CD4-positive, alpha-beta T cell treated with Interleukin-6 for 4 hours (primary cell): ENCODE results near the gene BCAT1.
"Not testable (repeated sequence)": the region's sequence is repeated elsewhere in the genome, so short reads cannot be mapped to it uniquely, and the experiment has no call there.

Experiments
- DNase-seq: peaks from one replicate; pipeline ENCODE4 v3.0.0-alpha.2; 2020; ENCODE audit warnings: mixed read lengths

The BCAT1 gene

DNA sequence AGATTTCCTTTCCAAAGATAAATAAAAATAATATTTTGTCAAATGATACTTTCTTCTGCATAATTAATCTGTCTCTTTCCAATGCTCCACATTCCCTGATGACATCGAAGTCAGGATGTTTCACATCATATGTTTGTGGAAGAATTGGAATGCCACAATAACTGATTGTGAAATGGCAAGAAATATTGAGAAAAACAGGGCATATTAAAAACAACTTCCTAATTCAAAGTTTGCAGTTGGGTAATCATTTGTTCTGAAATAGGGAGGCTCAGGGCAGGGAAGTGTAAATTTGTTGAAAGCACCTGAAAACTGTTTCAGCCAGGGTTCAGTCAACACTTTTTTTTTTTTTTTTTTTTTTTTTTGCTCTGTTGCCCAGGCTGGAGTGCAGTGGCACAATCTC, 50.7 kb downstream of the BCAT1 start:
- no peak for DNase-seq

DNA sequence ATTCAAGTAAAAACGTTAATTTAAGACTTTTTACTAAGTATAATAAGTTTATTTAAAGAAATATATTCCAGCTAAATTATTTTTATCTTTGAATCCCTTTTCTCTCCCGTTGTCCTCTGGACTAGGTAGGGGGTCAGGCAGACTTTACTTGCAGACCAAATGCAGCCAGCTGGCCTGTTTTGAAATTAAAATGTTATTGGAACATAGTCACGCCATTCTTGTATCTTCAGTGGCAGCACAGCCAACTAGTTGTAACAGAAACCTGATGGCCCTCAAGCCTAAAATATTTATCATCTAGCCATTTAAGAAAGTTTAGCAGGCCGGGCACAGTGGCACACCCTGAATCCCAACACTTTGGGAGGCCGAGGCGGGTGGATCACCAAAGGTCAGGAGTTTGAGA, 52.7 kb downstream of the BCAT1 start:
- no peak for DNase-seq

- no peak for DNase-seq
These were observed 53.3 kb downstream of the BCAT1 start for GRCh38 chr12:24895612-24896011.

- DNase-seq = no peak
These were observed 54.0 kb downstream of the BCAT1 start for GRCh38 chr12:24894879-24895278.

DNA sequence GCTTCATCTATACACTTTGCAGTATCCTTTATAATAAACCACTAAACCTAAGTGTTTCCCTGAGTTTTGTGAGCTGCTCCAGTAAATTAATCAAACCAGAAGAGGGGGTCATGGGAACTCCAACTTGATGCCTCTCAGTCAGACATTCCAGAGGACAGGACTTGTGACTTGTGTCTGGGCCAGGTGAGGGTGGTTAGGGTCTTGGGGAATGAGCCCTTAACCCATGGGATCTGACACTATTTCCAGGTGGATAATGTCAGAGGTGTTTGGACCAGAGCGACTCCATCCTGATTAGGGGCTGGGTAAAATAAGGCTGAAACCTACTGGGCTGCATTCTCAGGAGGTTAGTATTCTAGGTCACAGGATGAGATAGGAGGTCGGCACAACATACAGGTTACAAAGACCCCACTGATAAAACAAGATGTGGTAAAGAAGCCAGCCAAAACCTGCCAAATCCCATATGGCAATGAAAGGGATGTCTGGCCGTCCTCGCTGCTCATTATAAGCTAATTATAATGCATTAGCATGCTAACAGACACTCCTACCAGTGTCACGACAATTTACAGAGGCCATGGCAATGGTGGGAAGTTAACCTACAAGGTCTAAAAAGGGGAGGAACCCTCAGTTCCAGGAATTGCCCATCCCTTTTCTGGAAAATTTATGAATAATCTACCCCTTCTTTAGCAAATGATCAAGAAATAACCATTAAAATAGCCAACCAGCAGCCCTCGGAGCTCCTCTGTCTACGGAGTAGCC, 58.7 kb downstream of the BCAT1 start:
- no peak for DNase-seq

DNA sequence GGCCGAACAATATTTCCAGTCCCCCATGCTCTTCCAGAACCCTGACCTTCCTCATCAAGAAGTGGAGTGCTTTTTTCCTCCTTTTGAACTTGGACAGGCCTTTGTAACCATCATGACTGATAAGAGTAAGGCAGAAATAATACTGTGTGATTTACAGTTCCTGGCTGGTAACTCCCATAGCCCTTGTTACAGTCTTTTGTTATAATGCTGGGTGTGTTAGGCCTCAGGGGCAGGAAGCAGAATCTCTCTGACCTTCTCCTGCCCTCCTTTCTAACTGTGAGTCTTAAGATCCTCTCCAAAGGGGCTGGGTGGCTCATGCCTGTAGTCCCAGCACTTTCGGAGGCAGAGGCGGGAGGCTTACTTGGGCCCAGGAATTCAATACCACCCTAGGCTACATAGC, 59.5 kb downstream of the BCAT1 start:
- no peak for DNase-seq

GRCh38 chr12:24888813-24889212, 60.1 kb downstream of the BCAT1 start:
- DNase-seq = no peak

GRCh38 chr12:24884911-24885310, 64.0 kb downstream of the BCAT1 start:
- no peak for DNase-seq

- DNase-seq = no peak
These were observed 67.1 kb downstream of the BCAT1 start for GRCh38 chr12:24881724-24882371.

GRCh38 chr12:24881227-24881626, 67.7 kb downstream of the BCAT1 start:
- no peak for DNase-seq

DNA sequence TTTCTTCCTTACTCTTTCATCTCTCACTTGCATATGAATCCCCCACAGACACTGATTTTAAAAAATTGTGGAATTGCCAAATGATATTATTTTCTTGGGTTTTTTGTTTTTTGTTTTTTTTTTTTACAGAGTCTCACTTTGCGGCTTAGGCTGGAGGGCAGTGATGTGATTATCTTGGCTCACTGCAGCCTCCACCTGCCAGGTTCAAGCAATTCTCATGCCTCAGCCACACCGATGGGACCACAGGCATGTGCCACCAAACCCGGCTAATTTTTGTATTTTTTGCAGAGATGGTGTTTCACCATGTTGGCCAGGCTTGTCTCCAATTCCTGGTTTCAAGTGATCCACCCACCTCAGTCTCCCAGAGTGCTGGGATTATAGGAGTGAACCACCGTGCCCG, 68.2 kb downstream of the BCAT1 start:
- no peak for DNase-seq

- no peak for DNase-seq
These were observed 69.3 kb downstream of the BCAT1 start for GRCh38 chr12:24879644-24880043.

GRCh38 chr12:24875014-24875413, 73.9 kb downstream of the BCAT1 start:
- no peak for DNase-seq

DNA sequence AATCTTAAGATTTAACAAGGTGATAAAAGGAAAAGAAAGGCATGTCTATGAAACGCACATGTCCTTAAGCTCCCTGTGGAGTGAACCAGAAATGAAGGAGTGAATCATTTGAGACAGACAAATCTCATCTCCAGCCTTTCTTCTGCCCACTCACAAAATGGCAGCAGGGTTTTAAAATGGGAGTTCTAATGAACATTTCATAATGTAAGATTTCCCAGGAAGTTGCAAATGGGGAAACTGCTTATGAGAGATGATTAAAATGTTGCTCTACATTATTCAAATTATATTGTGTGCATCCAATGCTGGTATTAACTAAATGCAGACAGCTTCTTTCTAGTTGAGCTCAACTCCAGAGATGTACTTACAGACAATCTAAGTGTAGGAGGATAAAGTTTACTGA, 76.7 kb downstream of the BCAT1 start:
- no peak for DNase-seq

- not testable (repeated sequence) for DNase-seq
These were observed 82.8 kb downstream of the BCAT1 start for GRCh38 chr12:24866139-24866538.

GRCh38 chr12:24864796-24865125, 84.1 kb downstream of the BCAT1 start:
- no peak for DNase-seq

DNA sequence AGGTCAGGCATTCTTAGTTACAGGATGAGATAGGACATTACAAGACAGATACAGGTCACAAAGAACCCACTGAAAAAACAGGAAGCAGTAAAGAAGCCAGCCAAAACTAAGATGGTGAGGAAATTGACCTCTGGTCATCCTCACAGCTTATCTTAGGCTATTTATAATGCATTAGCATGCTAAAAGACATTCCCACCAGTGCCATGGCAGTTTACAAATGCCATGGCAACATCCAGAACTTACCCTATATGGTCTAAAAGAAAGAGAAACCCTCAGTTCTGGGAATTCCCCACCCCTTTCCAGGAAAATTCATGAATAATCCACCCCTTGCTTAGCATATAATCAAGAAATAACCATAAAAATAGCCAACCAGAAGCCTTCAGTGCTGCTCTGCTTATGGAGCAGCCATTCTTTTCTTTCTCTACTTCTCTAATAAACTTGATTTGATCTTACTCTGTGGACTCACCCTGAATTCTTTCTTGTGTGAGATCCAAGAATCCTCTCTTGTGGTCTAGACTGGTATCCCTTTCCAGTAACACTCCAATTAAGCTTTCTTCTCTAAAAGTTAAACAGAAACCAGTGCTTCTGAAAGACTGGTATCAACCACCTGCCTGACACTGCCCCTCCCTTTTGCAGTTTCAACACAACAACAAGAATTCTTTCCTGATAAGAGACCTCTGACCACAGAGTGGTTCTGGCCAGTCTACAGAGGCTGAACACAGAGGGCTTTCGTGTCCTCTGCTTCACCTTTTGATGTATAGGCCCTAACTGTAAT, 86.9 kb downstream of the BCAT1 start:
- no peak for DNase-seq

- no peak for DNase-seq
These were observed 88.4 kb downstream of the BCAT1 start for GRCh38 chr12:24860546-24860945.

DNA sequence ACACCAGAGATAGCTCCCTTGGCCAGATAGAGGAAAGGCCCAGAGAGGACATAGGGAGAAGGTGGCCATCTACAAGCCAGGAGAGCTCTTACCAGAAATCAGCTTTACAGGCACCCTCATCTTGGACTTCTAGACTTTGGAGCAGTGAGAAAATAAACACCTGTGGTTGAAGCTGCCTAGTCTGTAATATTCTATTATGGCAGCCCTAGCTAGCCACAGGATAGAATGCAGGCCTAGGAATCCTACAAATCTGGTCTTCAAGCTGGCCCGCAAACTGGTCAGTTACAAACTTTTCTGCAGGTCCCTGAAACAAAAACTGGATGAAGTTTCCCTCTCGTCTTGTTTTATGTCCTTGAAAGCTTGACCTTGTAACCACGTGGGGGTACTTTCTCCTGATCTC, 92.4 kb downstream of the BCAT1 start:
- DNase-seq = no peak

DNA sequence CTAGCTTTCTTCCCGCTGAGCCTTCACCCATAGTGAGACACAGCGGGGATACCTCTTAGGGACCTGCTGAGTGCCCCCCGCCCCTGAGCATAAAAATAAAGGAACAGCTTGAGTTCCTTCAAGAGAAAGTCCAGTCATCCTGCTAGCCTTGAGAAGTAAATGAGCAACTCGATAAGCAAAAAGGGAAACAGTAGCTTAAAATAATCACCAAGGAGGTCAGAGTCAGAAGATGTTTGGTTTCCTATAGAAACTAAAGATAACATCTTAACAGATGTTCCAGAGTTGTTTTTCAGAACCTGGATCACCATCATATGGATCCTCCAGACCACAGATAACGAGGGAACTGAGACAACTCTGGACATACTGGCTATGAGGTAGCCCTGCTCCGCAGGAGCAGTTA, 94.0 kb downstream of the BCAT1 start:
- no peak for DNase-seq

GRCh38 chr12:24854017-24854416, 94.9 kb downstream of the BCAT1 start:
- DNase-seq = no peak

DNA sequence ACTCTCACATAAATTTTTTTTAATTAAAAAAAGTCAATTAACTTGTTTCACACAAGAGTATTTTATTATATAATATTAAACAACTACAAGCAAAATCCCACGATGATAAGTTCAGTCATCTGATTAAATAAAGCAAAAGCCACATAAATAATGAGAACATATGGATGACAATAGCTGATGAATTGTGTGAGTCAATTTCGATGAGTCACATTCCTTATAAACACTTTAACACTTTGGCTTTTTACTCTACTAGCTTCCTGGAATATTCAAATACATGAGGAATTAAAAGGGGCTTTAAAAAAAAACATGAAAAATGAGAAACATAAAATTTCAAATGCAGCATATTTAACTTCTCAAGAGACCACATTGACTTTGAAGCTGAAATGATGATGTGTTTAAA, 95.3 kb downstream of the BCAT1 start:
- DNase-seq = no peak

DNA sequence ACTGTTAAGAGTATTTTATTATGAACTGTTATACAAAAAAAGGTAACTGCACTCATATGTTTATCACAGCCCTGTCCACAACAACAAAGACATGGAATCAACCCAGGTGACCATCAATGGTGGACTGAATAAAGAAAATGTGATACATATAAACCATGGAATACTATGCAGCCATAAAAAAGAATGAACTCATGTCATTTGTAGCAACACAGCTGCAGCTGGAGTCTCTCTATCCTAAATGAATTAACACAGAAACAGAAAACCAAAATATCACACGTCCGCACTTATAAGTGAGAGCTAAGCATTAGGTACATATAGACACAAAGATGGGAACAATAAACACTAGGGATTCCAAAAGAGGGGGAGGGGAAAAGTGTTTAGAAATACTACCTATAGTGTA, 95.8 kb downstream of the BCAT1 start:
- no peak for DNase-seq

GRCh38 chr12:24852420-24852819, 96.5 kb downstream of the BCAT1 start:
- DNase-seq = no peak
